GM12878 (cell line): ENCODE data around the gene TPSB2. TPM values are rescaled to one million over a fixed set of nuclear protein-coding genes. Genes with fewer than 3 reads are reported as not detected.

Experiments used
- ATAC-seq: fragments of 200-7000 bp; cut with Tn5 transposase; 3 replicates; pipeline ENCODE4 v1.9.1; 2020; ENCODE audit warnings: mild to moderate bottlenecking, moderate library complexity
- BruUV-seq: library from RNA; stranded (reverse); fragments of 400-500 nt; replicated peaks from 2 replicates; lab custom pipeline; 2021; lab: Mats Ljungman, UMichigan
- CTCF ChIA-PET: fragments of 300-600 bp; sonication (Branson Sonifier 250); formaldehyde crosslinking; extraction: SDS; loops from one replicate; lab custom pipeline; 2021; ENCODE audit warnings: inconsistent platforms; lab: Yijun Ruan, JAX
- POLR2A ChIA-PET: fragments of 350-600 bp; formaldehyde crosslinking; extraction: SDS; loops from one replicate; lab custom pipeline; 2021; ENCODE audit warnings: inconsistent platforms; lab: Charles Lee
- RAD21 ChIA-PET: fragments of 300-600 bp; sonication (Branson Sonifier 250); formaldehyde crosslinking; loops from one replicate; lab custom pipeline; 2023; ENCODE audit warnings: antibody characterized with exemption; ENCODE audit not compliant: unreplicated experiment; lab: Charles Lee
- SMC1A ChIA-PET: fragments of 300-600 bp; sonication (Branson Sonifier 250); formaldehyde crosslinking; loops from one replicate; lab custom pipeline; 2023; ENCODE audit not compliant: unreplicated experiment, uncharacterized antibody; lab: Charles Lee
- DNase-seq: peaks from one replicate; pipeline ENCODE4 v3.0.0-alpha.2; 2011; ENCODE audit warnings: low read depth, low spot score
- FAIRE-seq: peaks from 3 replicates; lab custom pipeline; 2011; peaks lifted over from hg19 to GRCh38; lab: Jason Lieb, UNC
- H2AFZ ChIP-seq: 2 replicates; pipeline ENCODE4 v1.6.0; 2011; ENCODE audit warnings: low read depth, low read length, control low read depth; ENCODE audit not compliant: control insufficient read depth
- H3K27ac ChIP-seq: 2 replicates; pipeline ENCODE4 v1.5.1; 2011; ENCODE audit warnings: control low read depth; ENCODE audit not compliant: control insufficient read depth, insufficient read depth
- H3K27me3 ChIP-seq, 2 experiments: replicated peaks in 1 of 2; 2 replicates each; pipeline versions ENCODE4 v1.6.0 to v1.6.1; 2011; ENCODE audit warnings: low read length in 1 of 2; ENCODE audit not compliant: control insufficient read depth in 2 of 2, insufficient read depth in 2 of 2
- H3K36me3 ChIP-seq, 2 experiments: 2 replicates each; pipeline ENCODE4 v1.5.1; 2011; ENCODE audit warnings: low read length in 1 of 2; ENCODE audit not compliant: control insufficient read depth in 2 of 2, insufficient read depth in 2 of 2
- H3K4me1 ChIP-seq: 2 replicates; pipeline ENCODE4 v1.6.1; 2011; ENCODE audit warnings: mild to moderate bottlenecking, low read length, moderate library complexity, mixed read lengths; ENCODE audit not compliant: control insufficient read depth, insufficient read depth
- H3K4me2 ChIP-seq: 2 replicates; pipeline ENCODE4 v1.6.0; 2011; ENCODE audit warnings: control low read depth; ENCODE audit not compliant: control insufficient read depth, insufficient read depth
- H3K4me3 ChIP-seq: fragments of 200-600 bp; sonication (generic); 2 replicates; pipeline ENCODE4 v1.5.1; 2016
- H3K79me2 ChIP-seq: 2 replicates; pipeline ENCODE4 v1.6.0; 2011; ENCODE audit warnings: low read length; ENCODE audit not compliant: control insufficient read depth, insufficient read depth
- H3K9ac ChIP-seq: 2 replicates; pipeline ENCODE4 v1.8.0; 2011; ENCODE audit warnings: low read length, control low read depth, mixed read lengths; ENCODE audit not compliant: control insufficient read depth, insufficient read depth
- H3K9me3 ChIP-seq: replicated peaks from 3 replicates; pipeline ENCODE4 v1.5.1; 2011; ENCODE audit warnings: mild to moderate bottlenecking, low read length; ENCODE audit not compliant: control insufficient read depth, insufficient read depth
- H4K20me1 ChIP-seq: 2 replicates; pipeline ENCODE4 v1.6.0; 2011; ENCODE audit not compliant: control insufficient read depth, insufficient read depth
- ASH2L ChIP-seq: fragments of 300-600, 200-600 bp; sonication (generic); IDR thresholded peaks from 2 replicates; pipeline ENCODE4 v1.6.1; 2017; ENCODE audit warnings: low read depth, mild to moderate bottlenecking, borderline replicate concordance
- CHD2 ChIP-seq: IDR thresholded peaks from 2 replicates; pipeline ENCODE4 v1.6.1; 2011; ENCODE audit warnings: low read depth, low read length, improper control_type of control experiment, borderline replicate concordance
- CHD4 ChIP-seq: fragments of 200-600 bp; sonication (generic); IDR thresholded peaks from 2 replicates; pipeline ENCODE4 v1.6.1; 2016; ENCODE audit warnings: mild to moderate bottlenecking
- CREM ChIP-seq: IDR thresholded peaks from 2 replicates; pipeline ENCODE4 v1.6.1; 2014; ENCODE audit warnings: antibody characterized with exemption, low read depth
- HDAC2 ChIP-seq: fragments of 200-600 bp; sonication (generic); IDR thresholded peaks from 2 replicates; pipeline ENCODE4 v1.6.1; 2017
- HSF1 ChIP-seq: fragments of 150-350 bp; IDR thresholded peaks from 2 replicates; pipeline ENCODE4 v1.6.1; 2014; ENCODE audit warnings: mild to moderate bottlenecking, low read depth, low read length
- IRF5 ChIP-seq: fragments of 450-650 bp; IDR thresholded peaks from 2 replicates; pipeline ENCODE4 v1.6.1; 2017; ENCODE audit warnings: borderline replicate concordance
- JUNB ChIP-seq: IDR thresholded peaks from 2 replicates; pipeline ENCODE4 v1.6.1; 2016; ENCODE audit warnings: antibody characterized with exemption, mild to moderate bottlenecking
- MTA2 ChIP-seq: fragments of 450-650 bp; IDR thresholded peaks from 2 replicates; pipeline ENCODE4 v1.6.1; 2016; ENCODE audit warnings: low read depth, mild to moderate bottlenecking, moderate library complexity
- NFXL1 ChIP-seq: fragments of 450-650 bp; IDR thresholded peaks from 2 replicates; pipeline ENCODE4 v1.6.1; 2017; ENCODE audit warnings: antibody characterized with exemption, mild to moderate bottlenecking, borderline replicate concordance
- PAX5 ChIP-seq: IDR thresholded peaks from 2 replicates; pipeline ENCODE4 v1.6.1; 2011; ENCODE audit warnings: low read depth, low read length, borderline replicate concordance
- SREBF2 ChIP-seq: IDR thresholded peaks from 2 replicates; pipeline ENCODE4 v1.6.1; 2012; ENCODE audit warnings: mild to moderate bottlenecking, low read length
- TAF1 ChIP-seq: IDR thresholded peaks from 2 replicates; pipeline ENCODE4 v1.6.1; 2011; ENCODE audit warnings: mild to moderate bottlenecking, low read depth, low read length, borderline replicate concordance
- ZBTB40 ChIP-seq: fragments of 450-650 bp; IDR thresholded peaks from 2 replicates; pipeline ENCODE4 v1.6.1; 2016; ENCODE audit warnings: mild to moderate bottlenecking, moderate library complexity, borderline replicate concordance
- ZNF384 ChIP-seq: IDR thresholded peaks from 2 replicates; pipeline ENCODE4 v1.6.1; 2012; ENCODE audit warnings: low read depth, mild to moderate bottlenecking, low read length, improper control_type of control experiment, borderline replicate concordance
- WGBS: methylation state at CpG from one replicate; pipeline ENCODE4 v1.1.6; 2016; ENCODE audit warnings: low lambda C conversion rate; ENCODE audit not compliant: insufficient replicate concordance, insufficient coverage; ENCODE audit errors: missing lambda C conversion rate; 5-methylcytosine and 5-hydroxymethylcytosine counted together
- in situ Hi-C: fragments of 300-500 bp; cut with MboI; formaldehyde crosslinking; loops from 9 replicates; pipeline ENCODE4 v1.14.3; 2018; ENCODE audit warnings: mixed read lengths
- intact Hi-C: fragments of 100-400 bp; cut with micrococcal nuclease; formaldehyde crosslinking; loops from one replicate; pipeline ENCODE4 v1.14.2; 2022; ENCODE audit not compliant: unreplicated experiment
- polyA plus RNA-seq, 11 experiments: library from polyadenylated mRNA; depleted of rRNA in 4 of 11; unstranded in 6 of 11; stranded (reverse) in 5 of 11; fragments of >200 nt; fragmentation: Nextera tagmentation in 4 of 11; fragmentation: Illumina TruSeq in 1 of 11; extraction: Ambion mirVana in 4 of 11; extraction: Trizol in 1 of 11; gene quantifications; 1 replicate in 1 of 11; 2 replicates in 10 of 11; pipeline versions ENCODE4 v1.2.1 to v1.2.3, GENCODE V29; 2011 to 2016; ENCODE audit warnings: inconsistent platforms in 2 of 11, missing spikeins in 2 of 11, low read depth in 1 of 11
- total RNA-seq, 4 experiments: library from RNA; depleted of rRNA in 3 of 4; stranded (reverse); fragments of >200 nt in 3 of 4; fragmentation: Illumina TruSeq in 1 of 4; extraction: Trizol in 1 of 4; gene quantifications; 2 replicates each; pipeline versions ENCODE4 v1.2.1 to v1.2.3, GENCODE V29; 2013 to 2021

Gene TPSB2
- total and polyA plus RNA-seq, 10 of the 15 experiments (the other 5 are each of a cell fraction or from before 2014, with no cell fraction given): not detected

GRCh38 chr16:1273816-1274215 lies 43.8 kb upstream of the TPSB2 start:
- no peaks in the 10 kb centered on the region for H3K9me3 ChIP-seq
- TF ChIP-seq PAX5: no peak
- no peak for TF ChIP-seq TAF1
- TF ChIP-seq IRF5: no peak
- no peak for TF ChIP-seq ZBTB40
- TF ChIP-seq NFXL1: no peak
- TF ChIP-seq ASH2L: no peak
- no peak for TF ChIP-seq HDAC2
- TF ChIP-seq CREM: no peak
- no peak for TF ChIP-seq CHD4
- TF ChIP-seq ZNF384: no peak
- TF ChIP-seq SREBF2: no peak
- TF ChIP-seq JUNB: no peak
- no peak for TF ChIP-seq HSF1
- no peak for TF ChIP-seq MTA2
- no peak for TF ChIP-seq CHD2
- TF ChIP-seq, all 136 proteins: peak for 0
- ChIA-PET RAD21 (no interaction called here), SMC1A (no interaction called here), CTCF (no interaction called here), POLR2A (no interaction called here)
- Histone ChIP-seq H3K4me1 (no peaks in the 10 kb centered on the region), H3K4me2 (no peak overlapping the region), H3K9ac (no peak overlapping the region), H4K20me1 (no peaks in the 10 kb centered on the region), H3K27ac (no peak overlapping the region), H3K36me3 (no peaks in the 10 kb centered on the region), H3K79me2 (no peaks in the 10 kb centered on the region), H2AFZ (no peak overlapping the region), H3K27me3 (no peaks in the 10 kb centered on the region; a peak in 1 of 4 replicates), H3K4me3 (no peak overlapping the region)
- intact Hi-C loops: no loop called here
- BruUV-seq: no TSS peak
- DNase-seq (no peak), FAIRE-seq (no peak), ATAC-seq (no peak)
- in situ Hi-C loops: no loop called here
- 80% methylated on average over 15 of the region's 15 CpGs for WGBS
